A549 (cell line): ENCODE results near the gene POU2F3. TPM values are rescaled to one million over a fixed set of nuclear protein-coding genes. Genes with fewer than 3 reads are reported as not detected.
A peak's percentile ranks its signal among the peaks of the same experiment; 100 is the strongest.

Experiments used
- BHLHE40 ChIP-seq: IDR thresholded peaks from 2 replicates; pipeline ENCODE4 v1.6.1; 2012; ENCODE audit warnings: low read depth, low read length, inconsistent platforms
- CBX2 ChIP-seq: fragments of 200-600 bp; sonication (generic); IDR thresholded peaks from 2 replicates; pipeline ENCODE4 v1.6.1; 2016; ENCODE audit warnings: low read depth, mild to moderate bottlenecking, borderline replicate concordance
- CBX8 ChIP-seq: fragments of 200-600 bp; sonication (generic); IDR thresholded peaks from 2 replicates; pipeline ENCODE4 v1.6.1; 2016
- CEBPB ChIP-seq, 2 experiments: fragments of >200 bp in 1 of 2; sonication (Bioruptor Twin) in 1 of 2; formaldehyde crosslinking in 1 of 2; IDR thresholded peaks; 2 replicates each; pipeline ENCODE4 v1.6.1; 2012 to 2016
- EHF ChIP-seq: fragments of 250-450 bp; sonication (Bioruptor Pico); IDR thresholded peaks from 2 replicates; pipeline ENCODE4 v1.5.0; 2020; ENCODE audit warnings: mild to moderate bottlenecking
- EHMT2 ChIP-seq: fragments of 200-600 bp; sonication (generic); IDR thresholded peaks from 2 replicates; pipeline ENCODE4 v1.6.1; 2016; ENCODE audit warnings: antibody characterized with exemption, low read depth, mild to moderate bottlenecking, moderate library complexity
- EP300 ChIP-seq, 2 experiments: fragments of >200 bp; sonication (Bioruptor Twin); formaldehyde crosslinking; IDR thresholded peaks; 2 replicates in 1 of 2; 3 replicates in 1 of 2; pipeline ENCODE4 v1.6.1; 2016 to 2017
- FOSB ChIP-seq: fragments of 250-450 bp; sonication (Bioruptor Pico); IDR thresholded peaks from 2 replicates; pipeline ENCODE4 v1.5.0; 2020; ENCODE audit warnings: mild to moderate bottlenecking, moderate library complexity
- FOSL2 ChIP-seq, 2 experiments: fragments of 450-650 bp in 1 of 2; fragments of >200 bp in 1 of 2; sonication (Bioruptor Twin) in 1 of 2; formaldehyde crosslinking; IDR thresholded peaks; 2 replicates each; pipeline versions ENCODE4 v1.5.0 to v1.6.1; 2016 to 2020; ENCODE audit warnings: mild to moderate bottlenecking in 1 of 2, moderate library complexity in 1 of 2
- FOXS1 ChIP-seq: fragments of 250-450 bp; sonication (Bioruptor Pico); IDR thresholded peaks from 2 replicates; pipeline ENCODE4 v1.5.0; 2020; ENCODE audit warnings: mild to moderate bottlenecking, moderate library complexity
- GATA3 ChIP-seq: IDR thresholded peaks from 2 replicates; pipeline ENCODE4 v1.6.1; 2012; ENCODE audit warnings: borderline replicate concordance
- HDAC2 ChIP-seq: fragments of 200-600 bp; sonication (generic); IDR thresholded peaks from 2 replicates; pipeline ENCODE4 v1.6.1; 2016
- HOXA7 ChIP-seq: fragments of 250-450 bp; sonication (Bioruptor Pico); IDR thresholded peaks from 2 replicates; pipeline ENCODE4 v1.5.0; 2020; ENCODE audit warnings: mild to moderate bottlenecking, moderate library complexity
- JUN ChIP-seq, 2 experiments: fragments of >200 bp; sonication (Bioruptor Twin); formaldehyde crosslinking; IDR thresholded peaks; 2 replicates in 1 of 2; 3 replicates in 1 of 2; pipeline ENCODE4 v1.6.1; 2016 to 2017
- KDM1A ChIP-seq: fragments of 200-600 bp; sonication (generic); IDR thresholded peaks from 2 replicates; pipeline ENCODE4 v1.6.1; 2016; ENCODE audit warnings: low read depth, mild to moderate bottlenecking
- KDM5A ChIP-seq: fragments of 200-600 bp; sonication (generic); IDR thresholded peaks from 2 replicates; pipeline ENCODE4 v1.6.1; 2016; ENCODE audit warnings: antibody characterized with exemption, mild to moderate bottlenecking
- MAFK ChIP-seq: fragments of 450-650 bp; IDR thresholded peaks from 2 replicates; pipeline ENCODE4 v1.6.1; 2014; ENCODE audit not compliant: partially characterized antibody
- MYC ChIP-seq: IDR thresholded peaks from 2 replicates; pipeline ENCODE4 v1.6.1; 2012; ENCODE audit warnings: mild to moderate bottlenecking, inconsistent platforms, low read length, improper control_type of control experiment, borderline replicate concordance
- NPAS2 ChIP-seq: fragments of 250-450 bp; sonication (Bioruptor Pico); IDR thresholded peaks from 2 replicates; pipeline ENCODE4 v1.8.0; 2022; ENCODE audit warnings: mild to moderate bottlenecking, moderate library complexity, borderline replicate concordance
- PHF8 ChIP-seq: fragments of 200-600 bp; sonication (generic); IDR thresholded peaks from 2 replicates; pipeline ENCODE4 v1.6.1; 2016; ENCODE audit warnings: low read depth, mild to moderate bottlenecking, antibody characterized with exemption, moderate library complexity, borderline replicate concordance
- POLR2A ChIP-seq: IDR thresholded peaks from 2 replicates; pipeline ENCODE4 v1.6.1; 2012; ENCODE audit warnings: mild to moderate bottlenecking, low read length
- POLR2AphosphoS2 ChIP-seq: conservative IDR thresholded peaks from 2 replicates; pipeline ENCODE4 v1.6.1; 2012; ENCODE audit warnings: low read length, improper control_type of control experiment, inconsistent platforms
- RNF2 ChIP-seq: fragments of 200-600 bp; sonication (generic); IDR thresholded peaks from 2 replicates; pipeline ENCODE4 v1.6.1; 2016; ENCODE audit warnings: low read depth, mild to moderate bottlenecking, antibody characterized with exemption, moderate library complexity, borderline replicate concordance
- SREBF2 ChIP-seq: fragments of 450-650 bp; IDR thresholded peaks from 2 replicates; pipeline ENCODE4 v1.6.1; 2014; ENCODE audit warnings: mild to moderate bottlenecking, moderate library complexity
- TFCP2L1 ChIP-seq: fragments of 250-450 bp; sonication (Bioruptor Pico); IDR thresholded peaks from 2 replicates; pipeline ENCODE4 v1.5.0; 2021; ENCODE audit warnings: mild to moderate bottlenecking
- ZNF302 ChIP-seq: fragments of 250-450 bp; sonication (Bioruptor Pico); IDR thresholded peaks from 2 replicates; pipeline ENCODE4 v1.9.0; 2021; ENCODE audit warnings: inconsistent platforms, mild to moderate bottlenecking, moderate library complexity
- polyA plus RNA-seq, 4 experiments: library from polyadenylated mRNA; depleted of rRNA in 3 of 4; stranded (reverse); fragments of >200 nt; fragmentation: RNase III in 1 of 4; extraction: RNeasy Plus Mini Kit Qiagen cat#74134 plus additional on column Dnase treatment in 1 of 4; gene quantifications; 2 replicates in 3 of 4; 3 replicates in 1 of 4; pipeline ENCODE4 v1.2.3, GENCODE V29; 2011 to 2017
- TF ChIP-seq, protein P1 (sequence below): fragments of >200 bp; sonication (Bioruptor Twin); formaldehyde crosslinking; IDR thresholded peaks from 2 replicates; pipeline ENCODE4 v1.6.1; 2016
- TF ChIP-seq, protein P2 (sequence below): fragments of >200 bp; sonication (Bioruptor Twin); formaldehyde crosslinking; IDR thresholded peaks from 3 replicates; pipeline ENCODE4 v1.6.1; 2016
- TF ChIP-seq, protein P3 (sequence below): fragments of 250-450 bp; sonication (Bioruptor Pico); IDR thresholded peaks from 2 replicates; pipeline ENCODE4 v1.5.0; 2020; ENCODE audit warnings: low read depth, mild to moderate bottlenecking, moderate library complexity
- TF ChIP-seq, protein P4 (sequence below): IDR thresholded peaks from 2 replicates; pipeline ENCODE4 v1.6.1; 2012; ENCODE audit warnings: low read depth, borderline replicate concordance
- TF ChIP-seq, protein P5 (sequence below): fragments of >200 bp; sonication (Bioruptor Twin); formaldehyde crosslinking; IDR thresholded peaks from 3 replicates; pipeline ENCODE4 v1.5.1; 2016
- TF ChIP-seq, protein P6 (sequence below): fragments of 250-450 bp; sonication (Bioruptor Pico); IDR thresholded peaks from 2 replicates; pipeline ENCODE4 v1.5.0; 2021; ENCODE audit warnings: mild to moderate bottlenecking, moderate library complexity, borderline replicate concordance
- TF ChIP-seq, protein P7 (sequence below): IDR thresholded peaks from 2 replicates; pipeline ENCODE4 v1.6.1; 2012
- TF ChIP-seq, protein P8 (sequence below): fragments of 450-650 bp; IDR thresholded peaks from 2 replicates; pipeline ENCODE4 v1.6.1; 2014; ENCODE audit warnings: antibody characterized with exemption

POU2F3 gene
- polyA plus RNA-seq, 2 of the 4 experiments (the other 2 are of a cell fraction): not detected

DNA sequence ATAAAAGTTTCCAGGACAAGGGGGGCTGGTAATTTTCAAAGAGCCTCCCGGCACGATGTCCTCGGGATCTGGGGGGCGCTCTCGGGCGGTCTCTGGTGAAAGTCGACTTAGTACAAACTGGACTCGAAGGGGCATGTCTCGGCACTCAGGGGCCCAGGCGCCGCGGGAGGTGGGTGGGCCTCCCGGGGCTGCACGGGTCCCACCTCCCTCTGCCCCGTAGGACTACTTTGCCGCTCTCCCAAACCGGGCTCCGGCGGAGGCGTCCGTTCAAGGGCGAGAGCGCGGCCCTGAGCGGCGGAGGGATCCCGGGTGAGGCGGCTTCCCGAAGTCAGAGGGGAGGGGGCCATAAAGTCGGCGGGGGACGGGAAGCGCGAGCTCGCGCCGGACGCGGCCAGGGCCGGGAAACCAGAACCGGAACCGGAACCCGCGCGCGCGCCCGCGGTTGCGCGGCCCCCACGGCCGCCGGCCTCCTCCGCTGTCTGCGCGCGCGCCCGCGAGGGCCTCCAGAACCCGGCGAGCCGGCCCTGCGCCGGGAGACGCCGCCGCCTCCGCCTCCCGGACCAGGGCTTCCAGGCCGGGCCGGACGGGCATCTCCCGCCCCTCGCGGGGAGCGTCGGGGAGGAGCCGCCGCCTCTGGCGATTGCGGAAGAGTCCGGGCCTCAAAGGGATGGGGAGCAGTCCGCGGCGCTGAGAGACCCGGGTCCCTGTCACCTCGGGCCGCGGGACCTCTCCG is 96.1 kb downstream of the POU2F3 start, which contains the start of gene ARHGEF12 (continued):
- TF ChIP-seq BHLHE40 (no peak), JUN (IDR thresholded peaks at IDR 0.05) (peak; percentile 3 to 73; a peak in 4 of 5 replicates), PHF8 (no peak; the same call in 1 of the 2 replicates), CEBPB (IDR thresholded peaks at IDR 0.05) (no peak), FOSB (no peak), POLR2AphosphoS2 (no peak), GATA3 (peak; percentile 44; the same call in 1 of the 2 replicates), CBX8 (no peak), TFCP2L1 (CRISPR knock-in tag) (no peak), EHF (CRISPR knock-in tag) (0 out of 2 replicates have a peak, but pooled peaks have one; percentile 35), MYC (peak; percentile 37; the same call in 1 of the 2 replicates), SREBF2 (no peak), EP300 (IDR thresholded peaks at IDR 0.05) (no peak), RNF2 (no peak), ZNF302 (CRISPR knock-in tag) (no peak), HOXA7 (CRISPR knock-in tag) (no peak), KDM1A (no peak), FOXS1 (CRISPR knock-in tag) (no peak), NPAS2 (CRISPR knock-in tag) (no peak), MAFK (no peak), FOSL2 (IDR thresholded peaks at IDR 0.05) (no peak), FOSL2 (CRISPR knock-in tag; IDR thresholded peaks at IDR 0.05) (peak; percentile 23; the same call in 1 of the 2 replicates), POLR2A (peak; percentile 35; the same call in 1 of the 2 replicates), HDAC2 (no peak), CBX2 (no peak), KDM5A (no peak), EHMT2 (no peak)
- TF ChIP-seq, protein P1, sequence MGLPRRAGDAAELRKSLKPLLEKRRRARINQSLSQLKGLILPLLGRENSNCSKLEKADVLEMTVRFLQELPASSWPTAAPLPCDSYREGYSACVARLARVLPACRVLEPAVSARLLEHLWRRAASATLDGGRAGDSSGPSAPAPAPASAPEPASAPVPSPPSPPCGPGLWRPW: no peak
- TF ChIP-seq, protein P2, sequence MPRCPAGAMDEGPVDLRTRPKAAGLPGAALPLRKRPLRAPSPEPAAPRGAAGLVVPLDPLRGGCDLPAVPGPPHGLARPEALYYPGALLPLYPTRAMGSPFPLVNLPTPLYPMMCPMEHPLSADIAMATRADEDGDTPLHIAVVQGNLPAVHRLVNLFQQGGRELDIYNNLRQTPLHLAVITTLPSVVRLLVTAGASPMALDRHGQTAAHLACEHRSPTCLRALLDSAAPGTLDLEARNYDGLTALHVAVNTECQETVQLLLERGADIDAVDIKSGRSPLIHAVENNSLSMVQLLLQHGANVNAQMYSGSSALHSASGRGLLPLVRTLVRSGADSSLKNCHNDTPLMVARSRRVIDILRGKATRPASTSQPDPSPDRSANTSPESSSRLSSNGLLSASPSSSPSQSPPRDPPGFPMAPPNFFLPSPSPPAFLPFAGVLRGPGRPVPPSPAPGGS: peak; percentile 32; the same call in 1 of the 3 replicates
- TF ChIP-seq, protein P3, sequence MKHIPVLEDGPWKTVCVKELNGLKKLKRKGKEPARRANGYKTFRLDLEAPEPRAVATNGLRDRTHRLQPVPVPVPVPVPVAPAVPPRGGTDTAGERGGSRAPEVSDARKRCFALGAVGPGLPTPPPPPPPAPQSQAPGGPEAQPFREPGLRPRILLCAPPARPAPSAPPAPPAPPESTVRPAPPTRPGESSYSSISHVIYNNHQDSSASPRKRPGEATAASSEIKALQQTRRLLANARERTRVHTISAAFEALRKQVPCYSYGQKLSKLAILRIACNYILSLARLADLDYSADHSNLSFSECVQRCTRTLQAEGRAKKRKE (CRISPR knock-in tag): 0 out of 2 replicates have a peak, but pooled peaks have one; percentile 41
- TF ChIP-seq, protein P4, sequence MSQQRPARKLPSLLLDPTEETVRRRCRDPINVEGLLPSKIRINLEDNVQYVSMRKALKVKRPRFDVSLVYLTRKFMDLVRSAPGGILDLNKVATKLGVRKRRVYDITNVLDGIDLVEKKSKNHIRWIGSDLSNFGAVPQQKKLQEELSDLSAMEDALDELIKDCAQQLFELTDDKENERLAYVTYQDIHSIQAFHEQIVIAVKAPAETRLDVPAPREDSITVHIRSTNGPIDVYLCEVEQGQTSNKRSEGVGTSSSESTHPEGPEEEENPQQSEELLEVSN: peak; percentile 48; the same call in 1 of the 2 replicates
- TF ChIP-seq, protein P5, sequence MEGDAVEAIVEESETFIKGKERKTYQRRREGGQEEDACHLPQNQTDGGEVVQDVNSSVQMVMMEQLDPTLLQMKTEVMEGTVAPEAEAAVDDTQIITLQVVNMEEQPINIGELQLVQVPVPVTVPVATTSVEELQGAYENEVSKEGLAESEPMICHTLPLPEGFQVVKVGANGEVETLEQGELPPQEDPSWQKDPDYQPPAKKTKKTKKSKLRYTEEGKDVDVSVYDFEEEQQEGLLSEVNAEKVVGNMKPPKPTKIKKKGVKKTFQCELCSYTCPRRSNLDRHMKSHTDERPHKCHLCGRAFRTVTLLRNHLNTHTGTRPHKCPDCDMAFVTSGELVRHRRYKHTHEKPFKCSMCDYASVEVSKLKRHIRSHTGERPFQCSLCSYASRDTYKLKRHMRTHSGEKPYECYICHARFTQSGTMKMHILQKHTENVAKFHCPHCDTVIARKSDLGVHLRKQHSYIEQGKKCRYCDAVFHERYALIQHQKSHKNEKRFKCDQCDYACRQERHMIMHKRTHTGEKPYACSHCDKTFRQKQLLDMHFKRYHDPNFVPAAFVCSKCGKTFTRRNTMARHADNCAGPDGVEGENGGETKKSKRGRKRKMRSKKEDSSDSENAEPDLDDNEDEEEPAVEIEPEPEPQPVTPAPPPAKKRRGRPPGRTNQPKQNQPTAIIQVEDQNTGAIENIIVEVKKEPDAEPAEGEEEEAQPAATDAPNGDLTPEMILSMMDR: peak; percentile 62
- TF ChIP-seq, protein P6, sequence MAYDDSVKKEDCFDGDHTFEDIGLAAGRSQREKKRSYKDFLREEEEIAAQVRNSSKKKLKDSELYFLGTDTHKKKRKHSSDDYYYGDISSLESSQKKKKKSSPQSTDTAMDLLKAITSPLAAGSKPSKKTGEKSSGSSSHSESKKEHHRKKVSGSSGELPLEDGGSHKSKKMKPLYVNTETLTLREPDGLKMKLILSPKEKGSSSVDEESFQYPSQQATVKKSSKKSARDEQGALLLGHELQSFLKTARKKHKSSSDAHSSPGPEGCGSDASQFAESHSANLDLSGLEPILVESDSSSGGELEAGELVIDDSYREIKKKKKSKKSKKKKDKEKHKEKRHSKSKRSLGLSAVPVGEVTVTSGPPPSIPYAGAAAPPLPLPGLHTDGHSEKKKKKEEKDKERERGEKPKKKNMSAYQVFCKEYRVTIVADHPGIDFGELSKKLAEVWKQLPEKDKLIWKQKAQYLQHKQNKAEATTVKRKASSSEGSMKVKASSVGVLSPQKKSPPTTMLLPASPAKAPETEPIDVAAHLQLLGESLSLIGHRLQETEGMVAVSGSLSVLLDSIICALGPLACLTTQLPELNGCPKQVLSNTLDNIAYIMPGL (CRISPR knock-in tag): peak; percentile 70; the same call in 1 of the 2 replicates
- TF ChIP-seq, protein P7, sequence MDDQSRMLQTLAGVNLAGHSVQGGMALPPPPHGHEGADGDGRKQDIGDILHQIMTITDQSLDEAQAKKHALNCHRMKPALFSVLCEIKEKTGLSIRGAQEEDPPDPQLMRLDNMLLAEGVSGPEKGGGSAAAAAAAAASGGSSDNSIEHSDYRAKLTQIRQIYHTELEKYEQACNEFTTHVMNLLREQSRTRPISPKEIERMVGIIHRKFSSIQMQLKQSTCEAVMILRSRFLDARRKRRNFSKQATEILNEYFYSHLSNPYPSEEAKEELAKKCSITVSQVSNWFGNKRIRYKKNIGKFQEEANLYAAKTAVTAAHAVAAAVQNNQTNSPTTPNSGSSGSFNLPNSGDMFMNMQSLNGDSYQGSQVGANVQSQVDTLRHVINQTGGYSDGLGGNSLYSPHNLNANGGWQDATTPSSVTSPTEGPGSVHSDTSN: peak; percentile 92
- TF ChIP-seq, protein P8, sequence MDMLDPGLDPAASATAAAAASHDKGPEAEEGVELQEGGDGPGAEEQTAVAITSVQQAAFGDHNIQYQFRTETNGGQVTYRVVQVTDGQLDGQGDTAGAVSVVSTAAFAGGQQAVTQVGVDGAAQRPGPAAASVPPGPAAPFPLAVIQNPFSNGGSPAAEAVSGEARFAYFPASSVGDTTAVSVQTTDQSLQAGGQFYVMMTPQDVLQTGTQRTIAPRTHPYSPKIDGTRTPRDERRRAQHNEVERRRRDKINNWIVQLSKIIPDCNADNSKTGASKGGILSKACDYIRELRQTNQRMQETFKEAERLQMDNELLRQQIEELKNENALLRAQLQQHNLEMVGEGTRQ: no peak
